ENCODE measurements around the gene RPTOR.

RPTOR gene

DNA sequence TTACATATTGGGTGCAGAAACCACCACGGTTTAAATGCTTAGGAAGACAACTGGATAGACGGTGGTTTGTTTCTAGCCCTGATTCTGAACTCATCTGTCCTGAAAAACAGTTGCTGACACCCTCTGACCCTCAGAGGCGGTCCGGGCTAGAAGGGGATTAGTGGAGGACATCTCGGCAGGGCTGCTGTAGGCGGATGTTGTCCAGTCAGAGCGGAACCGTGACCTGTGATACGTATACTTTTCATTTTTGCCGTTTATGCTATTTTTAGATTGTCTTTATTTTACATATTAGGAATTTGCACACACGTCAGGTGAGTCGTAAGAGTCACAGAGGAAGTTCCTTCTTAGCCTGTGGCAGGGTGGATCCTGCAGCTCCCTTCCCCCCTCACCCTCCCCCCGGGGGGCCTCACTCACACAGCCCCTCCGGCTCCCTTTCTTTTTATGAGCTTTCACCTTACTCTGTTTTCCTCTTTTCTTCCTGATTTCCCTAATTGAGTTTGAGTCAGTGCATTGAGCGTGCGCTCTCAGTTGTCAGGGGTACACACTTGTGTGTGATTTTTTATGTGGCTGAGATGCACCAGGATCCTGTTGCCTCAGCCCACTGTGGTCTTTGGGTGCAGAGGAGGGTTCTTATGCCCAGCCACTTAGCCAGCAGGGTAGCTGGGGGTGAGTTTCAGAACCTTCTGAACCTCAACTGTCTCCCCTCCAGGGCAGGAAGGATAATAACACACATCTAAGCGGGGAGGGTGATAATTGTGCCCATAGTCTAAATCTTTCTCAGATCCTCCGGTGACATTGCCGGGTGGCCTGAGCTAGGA, 236.0 kb downstream of the RPTOR start:
- no peak for DNase-seq (ENCODE audit: low read depth, low spot score)

DNA sequence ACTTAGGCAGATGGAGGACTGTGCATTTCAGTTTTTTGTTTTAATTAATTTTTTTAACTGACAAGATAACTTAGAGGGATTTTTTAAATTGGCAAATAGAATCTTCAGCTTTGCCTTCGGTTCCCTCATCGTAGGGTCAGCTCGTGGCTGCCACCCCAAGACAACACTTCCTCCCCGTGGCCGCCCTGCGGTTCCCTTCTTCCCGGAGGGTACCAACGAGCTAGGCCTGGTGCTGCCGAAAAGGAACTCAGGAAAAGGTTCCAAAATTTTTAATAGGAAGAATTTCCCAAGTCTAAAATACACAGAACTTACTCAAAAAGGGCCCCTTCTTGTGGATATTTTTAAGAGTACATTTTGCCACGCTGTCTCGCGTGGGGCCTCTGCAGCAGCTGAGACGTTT, 236.6 kb downstream of the RPTOR start:
- DNase-seq (ENCODE audit: low read depth, low spot score) = no peak

GRCh38 chr17:80781807-80782277, 237.2 kb downstream of the RPTOR start:
- DNase-seq (ENCODE audit: low read depth, low spot score) = no peak

DNA sequence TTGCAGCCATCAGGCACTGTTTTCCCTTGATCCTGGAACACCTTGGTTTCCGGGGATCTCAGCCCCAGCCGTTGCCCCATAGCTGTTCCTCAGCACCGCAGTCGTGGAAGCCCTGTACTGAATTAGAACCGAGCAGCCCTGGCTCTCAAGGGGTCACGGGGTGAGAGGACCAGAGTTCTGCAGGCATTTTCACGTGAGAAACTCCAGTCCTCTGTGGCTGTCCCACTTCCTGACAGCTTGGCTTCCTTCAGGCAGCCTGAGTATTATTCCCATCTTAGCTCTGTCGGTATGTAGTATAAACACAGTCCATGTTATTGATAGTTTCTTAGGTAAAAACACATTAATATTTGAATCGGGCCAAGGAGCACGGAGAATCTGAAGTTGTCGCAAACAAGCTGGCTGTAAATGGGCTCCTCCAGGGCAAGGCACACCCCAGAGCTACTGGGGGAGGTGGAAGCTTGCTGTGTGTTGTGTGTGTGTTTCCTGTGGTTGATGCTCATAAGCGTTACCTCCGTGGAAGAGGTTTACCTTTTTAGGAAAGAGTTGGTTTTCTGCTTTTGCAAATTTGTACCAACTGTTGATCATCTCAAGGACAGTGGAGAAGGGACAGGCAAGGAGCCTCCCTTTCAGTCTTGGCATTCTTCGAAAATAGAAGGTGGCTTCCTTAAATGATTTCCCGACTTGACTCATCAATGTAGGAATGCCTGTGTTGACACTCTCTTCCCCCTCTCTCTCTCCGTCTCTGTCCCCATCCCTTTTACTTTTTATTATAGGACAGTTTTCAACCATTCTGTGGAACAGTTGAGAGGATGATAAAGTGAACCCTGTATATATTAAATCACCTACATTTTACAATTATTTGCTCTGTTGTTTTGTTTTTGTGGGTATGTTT, 238.1 kb downstream of the RPTOR start:
- DNase-seq (ENCODE audit: low read depth, low spot score) = no peak

DNA sequence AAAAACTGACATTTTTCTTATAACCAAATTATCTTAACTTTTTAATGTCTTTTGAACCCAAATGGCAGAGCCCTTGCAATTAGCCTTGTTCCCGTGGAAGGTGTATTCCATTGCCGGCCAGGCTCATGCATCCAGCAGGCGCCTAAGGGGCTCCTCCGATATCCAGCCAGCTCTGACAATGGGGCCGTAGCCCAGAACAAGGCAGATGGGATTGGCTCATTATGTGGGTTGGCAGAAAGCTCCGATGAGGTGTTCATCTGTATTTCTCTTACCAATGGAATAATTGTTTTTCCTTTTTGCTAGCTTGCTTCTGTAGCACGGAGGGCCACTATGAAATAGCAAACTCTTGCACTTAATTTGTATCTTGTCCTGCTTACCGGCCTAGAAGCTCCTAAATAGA, 238.8 kb downstream of the RPTOR start:
- no peak for DNase-seq (ENCODE audit: low read depth, low spot score)

DNA sequence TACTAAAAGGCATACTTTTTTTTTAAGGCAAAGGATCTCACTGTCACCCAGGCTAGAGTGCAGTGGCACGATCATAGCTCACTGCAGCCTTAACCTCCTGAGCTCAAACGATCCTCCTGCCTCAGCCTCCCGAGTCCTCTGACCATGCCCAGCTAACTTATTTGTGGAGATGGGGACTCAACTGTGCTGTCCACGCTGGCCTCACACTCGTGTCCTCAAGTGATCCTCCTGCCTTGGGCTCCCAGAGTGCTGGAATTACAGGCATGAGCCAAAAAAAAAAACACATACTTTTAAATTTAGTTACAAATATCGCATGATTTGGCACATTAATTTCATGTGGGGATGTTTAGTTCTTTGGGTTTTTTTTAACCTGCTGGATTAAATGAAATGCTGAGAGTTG, 239.3 kb downstream of the RPTOR start:
- DNase-seq (ENCODE audit: low read depth, low spot score) = no peak

DNA sequence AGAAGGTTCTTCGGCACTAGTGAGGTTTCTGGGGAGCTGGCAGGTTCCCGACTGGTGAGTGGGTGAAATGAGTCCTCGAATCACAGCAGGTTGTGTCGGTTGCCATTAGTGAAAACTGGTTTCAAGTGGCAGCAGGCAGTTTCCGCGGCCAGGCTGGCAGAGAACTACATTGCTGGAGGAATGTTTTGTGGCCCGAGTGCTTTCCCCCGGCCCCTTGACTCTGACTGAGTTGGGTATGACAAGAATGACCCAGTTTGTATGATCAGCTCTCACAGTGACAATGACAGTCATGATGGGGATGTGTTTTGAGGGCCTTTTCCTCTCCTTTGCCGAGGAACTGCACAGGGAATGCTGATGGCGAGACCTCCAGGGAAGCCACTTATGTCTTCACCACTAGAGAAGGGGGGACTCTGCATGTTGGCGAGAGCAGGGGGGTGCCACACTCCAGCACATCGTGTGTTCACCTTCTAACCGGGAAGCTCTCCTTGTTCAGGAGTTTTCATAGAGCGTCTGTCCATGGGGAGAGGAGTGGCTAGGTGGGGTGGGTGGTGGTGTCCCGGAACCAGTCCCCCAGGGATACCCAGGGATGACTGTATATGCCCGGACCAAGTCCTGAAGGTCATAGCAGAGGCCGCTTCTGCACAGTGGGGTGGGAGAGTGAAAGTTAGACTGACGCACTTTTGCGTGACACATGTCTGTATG, 241.0 kb downstream of the RPTOR start:
- no peak for DNase-seq (ENCODE audit: low read depth, low spot score)

GRCh38 chr17:80786470-80786869, 241.8 kb downstream of the RPTOR start:
- DNase-seq (ENCODE audit: low read depth, low spot score) = no peak

GRCh38 chr17:80786887-80787286, 242.2 kb downstream of the RPTOR start:
- no peak for DNase-seq (ENCODE audit: low read depth, low spot score)

GRCh38 chr17:80787881-80788280, 243.2 kb downstream of the RPTOR start:
- no peak for DNase-seq (ENCODE audit: low read depth, low spot score)

DNA sequence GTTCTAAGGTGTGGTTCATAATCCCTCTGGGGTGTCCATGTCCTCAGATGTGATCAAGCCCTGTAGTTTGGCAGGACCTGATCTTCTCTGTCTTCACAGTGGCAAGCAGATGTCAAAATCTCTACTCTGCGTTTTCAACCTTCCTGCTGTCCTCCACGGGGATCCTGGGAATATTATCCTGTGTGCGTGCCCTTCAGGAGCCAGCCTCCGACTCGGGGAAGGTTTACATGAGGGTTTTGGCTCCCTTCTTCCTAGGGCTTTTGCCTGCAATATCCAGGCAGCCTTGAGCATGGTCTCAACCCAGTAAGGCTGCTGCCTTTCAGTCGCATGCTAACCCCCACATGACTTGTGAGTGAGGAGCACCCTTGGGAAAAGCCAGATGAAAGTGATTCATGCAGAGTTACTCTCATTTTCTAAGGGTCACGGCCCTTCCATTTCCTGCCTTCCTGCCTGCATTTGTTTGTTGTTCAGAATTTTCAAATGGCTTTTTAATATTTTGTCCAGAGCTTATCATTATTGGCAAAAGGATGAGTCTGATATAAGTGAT, 244.8 kb downstream of the RPTOR start:
- DNase-seq (ENCODE audit: low read depth, low spot score) = no peak

- DNase-seq (ENCODE audit: low read depth, low spot score) = no peak
These were observed 245.6 kb downstream of the RPTOR start for GRCh38 chr17:80790021-80790765.

DNA sequence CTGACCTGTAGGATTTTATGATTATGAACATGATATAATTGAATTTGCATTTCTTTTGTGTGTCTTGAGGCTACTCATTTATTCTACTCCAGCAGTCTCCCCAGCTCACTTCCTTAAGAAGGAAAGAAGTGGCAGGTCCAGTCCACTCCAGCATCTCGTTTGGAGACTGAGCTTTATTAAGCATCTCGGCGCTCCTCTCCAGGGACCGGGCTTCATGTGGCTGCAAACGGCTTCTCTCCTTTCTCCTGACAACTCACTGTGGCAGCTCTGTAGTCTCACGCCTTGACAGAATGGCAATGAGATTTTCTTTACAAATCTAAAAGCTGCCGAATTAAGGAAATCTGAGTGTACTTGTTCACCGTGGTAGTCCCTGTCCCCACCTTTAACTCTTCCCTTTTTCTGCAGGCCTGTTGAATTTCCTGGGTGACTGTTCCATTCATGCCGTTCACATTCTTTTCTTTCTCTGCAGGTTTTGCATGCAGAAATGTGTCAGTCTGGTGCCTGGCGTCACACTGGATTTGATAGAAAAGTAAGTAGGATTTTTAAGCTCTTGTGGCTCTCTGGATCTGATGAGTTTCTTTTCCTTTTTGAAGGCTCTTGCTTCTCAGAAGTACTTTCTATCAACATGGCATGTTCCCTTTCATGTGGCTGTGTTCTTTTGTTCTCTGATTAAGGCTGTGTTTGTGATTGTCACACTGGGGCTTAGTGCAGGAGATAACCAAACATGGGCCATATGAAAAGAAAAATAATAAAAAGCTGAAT, 246.5 kb downstream of the RPTOR start:
- DNase-seq (ENCODE audit: low read depth, low spot score) = no peak

- DNase-seq (ENCODE audit: low read depth, low spot score) = no peak
These were observed 247.2 kb downstream of the RPTOR start for GRCh38 chr17:80791758-80792284.

GRCh38 chr17:80792373-80792781, 247.7 kb downstream of the RPTOR start:
- DNase-seq (ENCODE audit: low read depth, low spot score) = no peak

GRCh38 chr17:80793421-80793820, 248.8 kb downstream of the RPTOR start:
- no peak for DNase-seq (ENCODE audit: low read depth, low spot score)

- no peak for DNase-seq (ENCODE audit: low read depth, low spot score)
These were observed 249.2 kb downstream of the RPTOR start for GRCh38 chr17:80793851-80794267.

DNA sequence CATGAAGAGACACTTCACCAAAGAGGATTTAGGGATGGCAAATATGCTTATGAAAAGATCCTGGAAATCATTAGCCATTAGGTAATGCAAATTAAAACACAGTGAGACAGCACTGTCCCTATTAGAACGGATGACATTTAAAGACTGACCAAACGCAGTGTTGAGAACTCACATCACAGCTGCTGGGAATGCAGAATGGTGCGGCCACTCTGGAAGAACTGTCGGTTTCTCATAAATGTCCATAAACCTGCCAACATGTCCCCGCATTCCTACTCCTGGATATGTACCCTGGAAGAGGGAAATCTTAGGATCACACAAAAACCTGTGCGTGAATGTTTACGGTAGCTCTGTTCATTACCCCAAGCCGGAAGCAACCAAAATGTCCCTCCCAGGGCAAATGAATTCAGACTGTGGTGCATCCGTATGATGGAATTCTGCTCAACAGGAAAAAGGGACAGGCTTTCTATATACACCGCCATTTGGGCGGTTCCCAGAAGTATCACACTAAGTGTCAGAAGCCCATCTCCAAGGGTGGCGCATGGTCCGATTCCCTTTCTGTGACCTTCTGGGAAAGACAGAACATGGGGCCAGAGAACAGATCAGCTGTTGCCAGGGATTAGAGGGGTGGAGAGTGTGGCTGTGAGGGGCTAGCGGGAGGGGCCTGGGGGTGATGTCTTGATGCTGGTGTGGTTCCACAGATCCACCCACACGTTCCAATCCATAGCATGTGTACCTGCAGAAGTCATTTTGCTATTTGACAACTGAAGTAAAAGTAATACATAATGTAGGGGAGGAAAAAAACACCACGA, 249.8 kb downstream of the RPTOR start:
- DNase-seq (ENCODE audit: low read depth, low spot score) = no peak

GRCh38 chr17:80795090-80795580, 250.5 kb downstream of the RPTOR start:
- no peak for DNase-seq (ENCODE audit: low read depth, low spot score)

All from iPS DF 19.7 (cell line).